Measurements from ENCODE around the gene FAHD1. TPM values are rescaled to one million over a fixed set of nuclear protein-coding genes. Genes with fewer than 3 reads are reported as not detected.

Gene FAHD1
- total RNA-seq: 10 to 100 TPM; 25.4 to 42.0 (median 30.8) TPM

- TF ChIP-seq CTCF (IDR thresholded peaks at IDR 0.05; ENCODE audit: low read depth): no peak
These were observed at the start of gene FAHD1, which contains the start of gene HAGH for GRCh38 chr16:1826691-1827573. FAHD1 (plus strand) TSS chr16:1827206; CDS start chr16:1827239, 33 bp downstream. HAGH (minus strand) TSS chr16:1826825; CDS start chr16:1826787, 38 bp downstream.

GRCh38 chr16:1777375-1778199 is 49.4 kb upstream of the FAHD1 start:
- TF ChIP-seq CTCF (IDR thresholded peaks at IDR 0.05; ENCODE audit: low read depth): no peak

- no peak for TF ChIP-seq CTCF (IDR thresholded peaks at IDR 0.05; ENCODE audit: low read depth)
These were observed 48.5 kb upstream of the FAHD1 start for GRCh38 chr16:1778200-1779179.

GRCh38 chr16:1779234-1779701 is 47.7 kb upstream of the FAHD1 start:
- TF ChIP-seq CTCF (IDR thresholded peaks at IDR 0.05; ENCODE audit: low read depth): no peak

GRCh38 chr16:1779741-1780676 is 47.0 kb upstream of the FAHD1 start:
- TF ChIP-seq CTCF (IDR thresholded peaks at IDR 0.05; ENCODE audit: low read depth): no peak

GRCh38 chr16:1780677-1781072 is 46.3 kb upstream of the FAHD1 start:
- no peak for TF ChIP-seq CTCF (IDR thresholded peaks at IDR 0.05; ENCODE audit: low read depth)

Data from subcutaneous adipose tissue (tissue), 4 donors.